ENCODE data around the gene SET.
"Not testable (repeated sequence)": the region's sequence is repeated elsewhere in the genome, so short reads cannot be mapped to it uniquely, and the experiment has no call there.

SET gene, protein sequence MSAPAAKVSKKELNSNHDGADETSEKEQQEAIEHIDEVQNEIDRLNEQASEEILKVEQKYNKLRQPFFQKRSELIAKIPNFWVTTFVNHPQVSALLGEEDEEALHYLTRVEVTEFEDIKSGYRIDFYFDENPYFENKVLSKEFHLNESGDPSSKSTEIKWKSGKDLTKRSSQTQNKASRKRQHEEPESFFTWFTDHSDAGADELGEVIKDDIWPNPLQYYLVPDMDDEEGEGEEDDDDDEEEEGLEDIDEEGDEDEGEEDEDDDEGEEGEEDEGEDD

DNA sequence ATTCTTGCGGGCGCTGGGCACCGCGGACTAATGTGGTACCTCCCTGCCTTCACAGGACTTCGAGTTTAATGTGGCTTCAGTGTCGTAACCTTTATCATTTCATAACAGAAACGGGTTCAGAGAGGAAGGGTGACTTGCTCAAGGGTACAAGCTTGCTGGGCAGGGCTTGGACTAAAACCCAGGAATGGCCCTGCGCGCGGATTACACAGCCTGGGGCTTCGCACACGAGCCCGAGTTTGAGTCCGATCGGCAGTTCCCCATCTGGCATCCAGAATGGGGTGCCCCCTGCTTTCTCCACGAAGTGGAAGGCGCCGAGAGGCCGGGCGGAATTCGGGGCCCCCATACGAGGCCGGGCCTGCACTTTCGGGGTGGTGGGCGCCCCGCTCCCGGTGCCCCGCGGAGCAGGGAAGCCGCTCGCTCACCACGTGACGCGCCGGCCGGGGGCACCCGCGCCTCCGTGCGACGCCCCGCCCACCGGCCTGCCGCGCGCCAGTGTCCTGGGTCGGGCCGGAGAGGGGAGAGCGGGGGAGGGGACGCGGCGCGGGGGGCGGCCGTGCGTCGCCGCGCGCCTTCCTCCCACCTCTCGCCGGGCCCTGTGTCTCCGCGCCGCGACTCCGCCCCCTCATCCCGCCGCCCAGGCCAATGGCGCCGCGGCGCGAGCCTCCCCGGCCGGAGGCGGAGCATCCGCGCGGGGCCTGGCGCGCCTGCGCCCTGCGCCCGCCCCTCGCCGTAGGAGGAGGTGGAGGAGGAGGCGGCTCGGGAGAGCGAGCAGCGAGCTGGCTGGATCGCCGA, at the start of gene SET:
Gene SET (plus strand): TSS at position 722 of the 792 bp plus-strand sequence. CDS start 361 bp downstream, outside the sequence.
- in situ Hi-C loops (cut with MboI; ENCODE audit: low sequenced_read_pairs) = no loop called here

DNA sequence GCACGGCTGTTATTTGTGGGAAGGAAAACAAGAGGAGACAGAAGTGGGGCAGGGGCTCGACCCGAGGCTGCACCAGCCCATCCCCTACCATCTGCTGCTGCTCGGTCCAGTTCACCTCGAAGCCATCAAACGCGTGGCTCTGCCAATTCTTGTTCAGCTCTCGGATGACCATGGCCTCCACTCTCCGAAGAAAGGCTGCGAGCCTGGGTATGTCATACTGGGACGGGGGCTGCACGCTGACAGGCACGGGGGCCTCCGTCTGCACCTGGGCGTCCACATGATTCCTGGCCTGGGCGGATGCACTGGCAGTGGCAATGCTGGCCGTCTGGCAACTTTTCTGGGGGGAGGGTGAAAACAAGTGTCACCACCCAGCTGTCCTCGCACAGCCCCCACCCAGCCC, 48.4 kb upstream of the SET start:
- in situ Hi-C loops (cut with MboI; ENCODE audit: low sequenced_read_pairs) = no loop called here

DNA sequence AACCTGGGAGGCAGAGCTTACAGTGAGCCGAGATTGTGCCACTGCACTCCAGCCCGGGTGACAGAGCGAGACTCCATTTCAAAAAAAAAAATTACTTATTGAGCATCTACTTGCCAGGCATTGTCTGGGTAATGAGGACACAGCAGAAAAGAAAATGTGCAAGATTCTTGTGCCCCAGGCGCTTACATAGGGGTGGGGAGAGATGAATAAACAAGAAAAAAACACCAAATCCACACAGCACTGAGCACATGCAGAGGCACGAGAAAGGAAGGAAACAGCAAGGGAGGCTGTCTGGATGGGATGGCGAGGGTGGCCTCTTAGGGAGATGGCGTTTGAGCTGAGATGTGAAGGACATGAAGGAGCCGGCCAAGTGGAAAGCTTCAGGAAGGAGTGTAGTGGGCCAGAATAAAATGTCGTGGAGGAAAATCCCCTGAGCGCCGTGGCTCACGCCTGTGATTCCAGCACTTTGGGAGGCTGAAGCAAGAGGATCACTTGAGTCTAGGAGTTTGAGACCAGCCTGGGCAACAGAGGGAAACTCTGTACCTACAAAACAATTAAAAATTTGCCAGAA, 46.3 kb upstream of the SET start:
- in situ Hi-C loops (cut with MboI; ENCODE audit: low sequenced_read_pairs) = no loop called here

DNA sequence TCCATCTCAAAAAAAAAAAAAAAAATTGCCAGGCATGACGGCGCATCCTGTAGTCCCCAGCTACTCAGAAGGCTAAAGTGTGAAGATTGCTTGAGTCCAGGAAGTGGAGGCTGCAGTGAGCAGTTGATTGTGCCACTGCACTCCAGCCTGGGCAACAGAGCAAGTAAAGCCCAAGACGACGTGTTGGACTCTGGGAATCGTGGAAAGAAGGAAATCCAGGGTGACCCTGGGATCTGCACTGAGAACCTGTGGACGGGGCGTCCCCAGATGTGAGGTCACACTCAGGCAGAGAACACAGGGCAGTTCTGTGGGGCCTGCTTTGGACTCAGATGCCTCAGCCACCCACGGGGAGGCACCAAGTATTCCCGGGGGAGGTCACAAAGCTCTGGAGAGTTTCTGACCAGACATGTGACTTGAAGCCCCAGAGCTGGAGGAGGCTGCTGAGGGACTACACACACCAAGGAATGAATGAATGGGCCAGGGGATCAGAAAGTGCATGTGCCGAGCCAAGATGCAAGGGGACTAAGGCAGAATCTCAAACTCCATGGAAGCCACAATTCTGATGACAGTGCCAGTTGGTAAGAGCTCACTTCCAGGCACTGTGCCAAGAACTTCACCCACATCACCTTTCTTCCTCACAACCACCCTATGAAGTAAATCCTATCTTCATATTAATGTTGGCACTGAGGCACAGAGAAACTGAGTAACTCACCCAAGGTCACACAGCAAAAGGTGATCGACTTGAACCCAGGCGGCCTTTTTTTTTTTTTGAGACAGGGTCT, 45.3 kb upstream of the SET start:
- in situ Hi-C loops (cut with MboI; ENCODE audit: low sequenced_read_pairs) = no loop called here

DNA sequence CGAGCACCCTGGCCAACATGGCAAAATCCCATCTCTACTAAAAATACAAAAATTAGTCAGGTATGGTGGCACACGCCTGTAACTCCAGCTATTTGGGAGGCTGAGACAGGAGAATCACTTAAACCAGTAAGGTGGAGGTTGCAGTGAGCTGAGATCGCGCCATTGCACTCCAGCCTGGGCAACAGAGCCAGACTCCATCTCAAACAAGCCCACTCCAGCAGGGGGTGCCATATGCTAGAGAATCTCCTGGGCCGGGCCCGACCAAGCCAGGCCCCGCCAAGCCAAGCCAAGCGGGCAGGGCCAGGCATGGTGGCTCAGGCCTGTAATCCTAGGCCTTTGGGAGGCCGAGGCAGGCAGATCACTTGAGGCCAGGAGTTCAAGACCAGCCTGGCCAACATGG, 40.8 kb upstream of the SET start:
- in situ Hi-C loops (cut with MboI; ENCODE audit: low sequenced_read_pairs) = not testable (repeated sequence)

DNA sequence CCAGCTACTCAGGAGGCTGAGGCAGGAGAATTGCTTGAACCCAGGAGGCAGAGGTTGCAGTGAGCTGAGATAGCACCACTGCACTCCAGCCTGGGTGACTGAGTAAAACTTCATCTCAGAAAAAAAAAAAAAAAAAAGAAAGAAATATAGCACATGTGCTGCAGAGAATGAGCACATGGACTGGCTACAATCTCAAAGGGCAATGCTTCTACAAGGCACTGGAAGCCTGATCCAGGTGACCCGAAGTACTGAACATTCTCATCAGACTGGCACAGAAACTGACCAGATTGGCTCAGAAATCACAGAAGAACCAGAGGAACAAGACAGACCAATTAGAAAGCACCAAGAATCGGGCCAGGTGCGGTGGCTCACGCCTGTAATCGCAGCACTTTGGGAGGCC, 37.2 kb upstream of the SET start:
- in situ Hi-C loops (cut with MboI; ENCODE audit: low sequenced_read_pairs) = no loop called here

DNA sequence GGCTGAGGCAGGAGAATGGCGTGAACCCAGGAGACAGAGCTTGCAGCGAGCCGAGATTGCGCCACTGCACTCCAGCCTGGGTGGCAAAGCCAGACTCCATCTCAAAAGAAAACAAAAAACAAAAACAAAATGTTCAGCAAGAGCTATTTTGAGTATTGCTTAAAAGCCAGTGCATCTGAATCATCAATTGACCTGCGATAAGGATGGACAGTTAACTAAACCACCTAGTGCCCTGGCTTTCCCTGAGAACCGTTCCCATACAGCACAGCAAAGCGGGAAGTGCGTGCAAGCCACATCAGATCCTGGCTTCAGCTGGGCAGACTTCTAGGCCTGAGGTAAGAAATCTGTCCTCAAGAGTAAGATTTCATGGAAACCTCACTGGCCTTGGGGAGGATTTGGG, 35.1 kb upstream of the SET start:
- in situ Hi-C loops (cut with MboI; ENCODE audit: low sequenced_read_pairs) = no loop called here

DNA sequence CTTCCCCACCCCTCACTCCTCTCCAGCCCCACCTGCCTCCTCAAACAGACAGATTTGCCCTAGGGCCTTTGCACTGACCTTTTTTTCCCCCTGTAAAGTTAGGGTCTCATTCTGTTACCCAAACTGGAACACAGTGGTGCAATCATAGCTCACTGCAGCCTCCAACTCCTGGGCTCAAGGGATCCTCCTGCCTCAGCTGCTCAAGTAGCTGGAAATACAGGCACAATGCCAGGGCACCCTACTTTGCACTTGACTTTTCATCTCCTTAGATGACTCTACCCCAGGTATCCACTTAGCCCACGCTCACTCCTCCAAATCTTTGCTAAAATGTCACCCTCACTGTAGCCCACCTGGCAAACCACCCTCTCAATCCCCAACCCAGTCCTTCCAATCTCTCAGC, 34.5 kb upstream of the SET start:
- in situ Hi-C loops (cut with MboI; ENCODE audit: low sequenced_read_pairs) = no loop called here

DNA sequence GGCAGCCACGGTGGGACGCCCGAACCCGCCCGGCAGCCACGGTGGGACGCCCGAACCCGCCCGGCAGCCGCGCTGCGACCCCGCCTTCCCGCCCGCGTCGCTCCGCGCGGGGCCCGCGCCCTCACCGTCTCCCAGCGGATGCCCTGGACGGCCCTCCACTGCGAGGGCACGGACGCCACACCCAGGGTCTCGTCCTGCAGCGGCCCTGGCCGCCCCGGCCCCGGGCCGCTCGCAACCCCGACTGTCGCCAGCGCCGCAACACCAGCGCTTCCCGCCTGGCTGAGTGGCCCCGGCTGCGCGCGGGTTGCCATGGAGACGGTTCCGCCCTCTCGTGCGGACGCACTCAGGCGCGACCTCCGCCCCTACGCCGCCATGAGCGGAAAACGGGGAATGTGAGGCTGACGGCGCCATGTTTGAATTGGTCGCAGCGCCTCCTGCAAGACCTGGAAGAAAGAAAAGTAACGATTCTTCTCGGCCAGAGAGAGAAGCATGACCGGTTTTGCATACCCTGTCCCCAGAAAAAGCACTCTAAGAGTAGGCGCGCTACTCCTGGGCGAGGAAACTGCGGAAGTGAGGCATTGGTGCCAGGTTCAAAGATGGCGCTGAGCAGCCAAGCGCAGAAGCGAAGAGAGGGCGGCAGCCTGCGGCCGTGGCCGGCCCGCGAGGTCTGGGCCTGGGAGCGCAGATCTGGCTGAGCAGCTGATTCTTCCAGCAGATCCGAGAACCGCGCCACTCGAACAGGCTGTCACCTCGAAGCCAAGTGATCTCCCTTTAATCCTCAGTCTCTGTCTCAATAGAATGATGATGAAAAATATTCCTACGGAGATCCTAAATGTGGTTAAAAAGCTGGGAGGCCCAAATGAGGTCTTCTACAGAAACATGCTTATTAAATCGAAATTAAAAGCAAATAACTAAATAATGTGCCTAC, 32.3 kb upstream of the SET start, which contains the start of gene DYNC2I2:
Gene DYNC2I2 (minus strand): TSS at position 432 of the 928 bp plus-strand sequence. CDS start 121 bp downstream, at position 311.
- in situ Hi-C loops (cut with MboI; ENCODE audit: low sequenced_read_pairs) = no loop called here

DNA sequence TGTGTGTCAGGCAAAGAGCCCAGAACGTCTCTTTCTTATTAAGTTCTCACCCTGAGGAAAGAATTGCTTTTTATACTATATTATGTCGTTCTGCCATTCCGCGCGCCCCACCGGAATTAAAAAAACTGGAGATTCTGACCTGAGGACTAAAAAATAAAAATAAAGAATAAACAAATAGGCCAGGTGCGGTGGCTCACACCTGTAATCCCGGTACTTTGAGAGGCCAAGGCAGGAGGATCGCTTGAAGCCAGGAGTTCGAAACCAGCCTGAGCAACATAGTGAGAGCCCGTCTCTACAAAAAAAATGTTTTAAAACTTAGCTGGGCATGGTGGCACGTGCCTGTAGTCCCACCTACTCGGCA, 31.7 kb upstream of the SET start:
- in situ Hi-C loops (cut with MboI; ENCODE audit: low sequenced_read_pairs) = no loop called here

DNA sequence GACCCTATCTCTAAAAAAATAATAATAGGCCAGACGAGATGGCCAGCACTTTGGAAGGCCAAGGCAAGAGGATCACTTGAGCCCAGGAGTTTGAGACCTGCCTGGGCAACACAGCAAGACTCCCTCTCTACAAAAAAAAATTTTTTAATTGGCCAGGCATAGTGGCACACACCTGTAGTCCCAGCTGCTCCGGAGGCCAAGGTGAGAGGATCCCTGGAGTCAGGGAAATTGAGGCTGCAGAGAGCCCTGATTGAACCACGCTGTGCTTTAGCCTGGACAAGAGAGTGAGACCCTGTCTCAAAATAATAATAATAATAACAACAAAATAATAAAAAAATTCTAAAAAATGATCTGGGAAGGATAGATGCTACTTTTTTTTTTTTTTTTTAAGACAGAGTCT, 31.2 kb upstream of the SET start:
- in situ Hi-C loops (cut with MboI; ENCODE audit: low sequenced_read_pairs) = no loop called here

DNA sequence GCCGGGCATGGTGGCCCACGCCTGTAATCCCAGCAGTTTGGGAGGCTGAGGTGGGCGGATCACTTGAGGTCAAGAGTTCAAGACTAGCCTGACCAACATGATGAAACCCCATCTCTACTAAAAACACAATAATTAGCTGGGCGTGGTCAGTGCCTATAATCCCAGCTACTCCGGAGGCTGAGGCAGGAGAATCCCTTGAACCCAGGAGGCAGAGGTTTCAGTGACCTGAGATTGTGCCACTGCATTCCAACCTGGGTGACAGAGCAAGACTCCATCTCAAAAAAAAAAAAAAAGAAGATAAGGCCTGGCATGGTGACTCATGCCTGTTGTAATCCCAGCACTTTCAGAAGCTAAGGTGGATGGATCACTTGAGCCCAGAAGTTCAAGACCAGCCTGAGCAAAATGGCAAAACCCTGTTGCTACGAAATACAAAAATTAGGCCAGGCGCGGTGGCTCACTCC, 22.5 kb upstream of the SET start:
- in situ Hi-C loops (cut with MboI; ENCODE audit: low sequenced_read_pairs) = not testable (repeated sequence)

DNA sequence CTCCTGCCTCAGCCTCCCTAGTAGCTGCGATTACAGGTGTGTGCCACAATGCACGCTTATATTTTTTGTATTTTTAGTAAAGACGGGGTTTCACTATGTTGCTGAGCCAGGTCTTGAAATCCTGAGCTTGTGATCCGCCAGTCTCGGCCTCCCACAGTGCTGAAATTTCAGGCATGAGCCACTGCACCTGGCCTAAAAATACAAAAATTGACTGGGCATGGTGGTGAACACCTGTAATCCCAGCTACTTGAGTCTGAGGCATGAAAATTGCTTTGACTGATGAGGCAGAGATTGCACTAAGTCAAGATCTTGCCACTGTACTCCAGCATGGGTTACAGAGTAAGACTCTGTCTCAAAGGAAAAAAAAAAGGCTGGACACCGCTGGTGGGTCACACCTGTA, 19.2 kb upstream of the SET start:
- in situ Hi-C loops (cut with MboI; ENCODE audit: low sequenced_read_pairs) = no loop called here

DNA sequence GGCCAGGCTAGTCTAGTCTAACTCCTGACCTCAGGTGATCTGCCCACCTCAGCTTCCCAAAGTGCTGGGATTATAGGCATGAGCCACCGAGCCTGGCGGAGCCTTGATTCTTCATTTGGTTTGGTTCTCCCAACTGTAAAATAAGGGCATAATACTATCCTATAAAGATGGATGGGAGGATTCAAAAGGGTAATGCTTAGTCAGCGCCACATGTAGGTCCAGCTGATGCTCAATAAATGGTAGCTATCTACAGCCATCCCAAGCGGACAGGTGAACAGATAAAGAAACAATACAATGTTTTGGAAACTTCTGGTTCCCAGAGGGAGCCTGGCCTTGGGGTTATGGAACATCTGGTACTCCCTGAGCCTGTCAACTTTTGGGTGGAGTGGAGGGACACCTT, 13.6 kb upstream of the SET start:
- in situ Hi-C loops (cut with MboI; ENCODE audit: low sequenced_read_pairs) = no loop called here

DNA sequence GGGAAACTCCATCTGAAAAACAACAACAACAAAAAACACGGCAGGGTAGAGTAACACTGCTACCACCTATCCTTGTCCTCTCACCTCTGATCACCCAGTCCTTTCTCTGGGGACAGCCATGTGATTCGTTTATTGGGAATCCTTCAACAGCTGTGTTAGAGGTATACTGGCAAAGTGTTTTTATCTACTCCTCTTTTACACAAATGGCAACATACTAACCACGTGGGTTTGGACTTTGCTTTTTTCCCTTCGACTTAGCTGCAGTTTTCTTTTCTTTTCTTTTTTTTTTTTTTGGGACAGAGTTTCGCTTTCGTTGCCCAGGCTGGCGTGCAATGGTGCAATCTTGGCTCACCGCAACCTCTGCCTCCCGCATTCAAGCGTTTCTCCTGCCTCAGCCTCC, 11.2 kb upstream of the SET start:
- in situ Hi-C loops (cut with MboI; ENCODE audit: low sequenced_read_pairs) = no loop called here

DNA sequence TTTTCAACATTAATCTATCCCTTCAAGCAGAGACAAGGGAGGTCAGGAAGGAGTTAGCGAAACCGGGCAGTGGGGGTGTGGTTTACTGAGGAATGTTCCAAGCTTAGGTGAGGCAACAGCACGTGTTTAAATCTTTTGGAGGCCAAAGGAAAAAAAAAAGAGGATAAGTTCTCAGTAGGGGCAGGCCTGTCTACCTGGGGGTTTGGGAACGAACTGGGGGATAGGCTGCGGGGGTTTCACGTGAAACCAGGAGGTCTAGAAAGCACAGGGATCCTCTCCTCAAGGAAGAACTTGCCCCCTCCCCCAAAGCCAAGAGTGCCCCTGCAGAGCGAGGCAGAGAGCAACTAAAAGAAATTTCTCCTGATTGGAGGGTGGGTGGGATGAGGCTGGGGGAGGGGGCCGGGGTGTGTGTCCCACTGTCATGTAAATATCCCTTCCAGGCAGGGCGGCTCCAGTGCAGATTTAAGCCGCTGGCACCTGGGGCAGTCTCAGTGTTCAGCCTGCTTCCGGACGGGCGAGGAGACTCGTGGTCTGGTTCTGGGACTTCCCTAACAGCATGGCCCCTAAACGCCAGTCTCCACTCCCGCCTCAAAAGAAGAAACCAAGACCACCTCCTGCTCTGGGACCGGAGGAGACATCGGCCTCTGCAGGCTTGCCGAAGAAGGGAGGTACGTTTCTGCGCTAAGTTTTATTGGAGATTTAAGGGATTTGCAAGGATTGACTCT, 5.5 kb upstream of the SET start:
- in situ Hi-C loops (cut with MboI; ENCODE audit: low sequenced_read_pairs) = no loop called here

DNA sequence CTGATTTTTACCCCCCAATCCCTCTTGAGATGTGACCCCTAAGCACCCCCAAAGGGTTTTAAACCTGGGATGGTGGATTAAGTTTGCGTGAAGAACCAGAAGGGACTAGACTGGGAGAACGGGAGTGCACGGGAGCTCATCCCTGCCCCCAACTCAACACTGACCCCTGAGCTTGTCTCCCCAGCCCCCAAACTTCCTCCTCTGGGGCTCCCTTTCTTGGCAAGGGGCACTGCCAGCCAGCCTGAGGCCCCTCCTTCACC, 5.0 kb upstream of the SET start:
- in situ Hi-C loops (cut with MboI; ENCODE audit: low sequenced_read_pairs) = no loop called here

DNA sequence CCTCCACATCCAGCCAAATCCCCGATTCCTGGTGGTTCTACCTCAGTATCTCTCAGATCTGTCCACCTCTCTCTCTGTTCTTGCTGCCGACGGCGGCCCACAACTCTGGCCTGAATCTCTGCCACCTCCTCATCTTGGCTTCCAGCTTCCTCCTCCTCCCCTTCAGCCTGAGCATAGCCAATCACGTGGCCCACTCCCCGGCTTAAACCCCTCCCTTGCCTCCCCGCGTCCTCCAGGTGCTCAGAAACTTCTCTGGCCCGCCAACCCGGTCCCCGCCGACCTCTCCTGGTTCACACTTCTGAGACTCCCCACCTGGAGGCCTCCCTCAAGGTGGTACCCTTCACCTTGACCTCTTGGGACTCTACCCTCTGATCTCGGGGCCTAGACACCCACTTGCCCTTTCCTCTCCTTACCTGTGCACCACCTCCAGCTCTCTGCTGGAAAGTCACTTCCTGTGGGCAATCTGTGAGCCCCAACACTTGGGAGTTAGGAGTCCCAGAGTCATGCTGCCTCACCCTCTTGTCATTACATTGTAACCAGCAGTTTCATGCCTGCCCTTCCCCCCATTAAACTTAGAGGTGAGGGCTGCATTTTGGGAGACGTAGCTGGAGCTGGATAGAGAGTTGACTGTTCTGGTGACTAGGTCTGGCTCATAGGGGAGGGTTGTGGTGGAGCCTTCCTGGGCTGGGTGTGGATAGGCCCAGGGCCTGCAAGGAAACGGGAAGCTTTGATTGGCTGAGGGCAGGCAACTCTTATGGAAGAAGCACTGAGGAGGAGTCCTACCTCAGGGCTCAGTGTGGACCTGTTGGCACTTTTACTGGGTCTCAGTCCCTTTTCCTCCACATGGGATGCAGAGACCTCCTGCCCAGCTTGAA, 4.5 kb upstream of the SET start:
- in situ Hi-C loops (cut with MboI; ENCODE audit: low sequenced_read_pairs) = no loop called here
